Peyer's patch (tissue), 4 donors: ENCODE measurements around the gene AGBL4.

Experiments
- POLR2A ChIP-seq, 2 donors: fragments of 450-650 bp; IDR thresholded peaks; one replicate each; pipeline ENCODE4 v1.5.1; 2017; ENCODE audit warnings: antibody characterized with exemption in 2 of 2, mild to moderate bottlenecking in 2 of 2, moderate library complexity in 2 of 2
- TF ChIP-seq, protein P1 (sequence below), 6 experiments: fragments of 450-650 bp in 4 of 6; fragments of 200-600 bp in 2 of 6; sonication (generic) in 1 of 6; IDR thresholded peaks; one replicate each; pipeline ENCODE4 v1.5.1; 2017 to 2019; ENCODE audit warnings: antibody characterized with exemption in 6 of 6, mild to moderate bottlenecking in 3 of 6, moderate library complexity in 1 of 6

- no peak for TF ChIP-seq POLR2A (IDR thresholded peaks at IDR 0.05)
- TF ChIP-seq, protein P1, sequence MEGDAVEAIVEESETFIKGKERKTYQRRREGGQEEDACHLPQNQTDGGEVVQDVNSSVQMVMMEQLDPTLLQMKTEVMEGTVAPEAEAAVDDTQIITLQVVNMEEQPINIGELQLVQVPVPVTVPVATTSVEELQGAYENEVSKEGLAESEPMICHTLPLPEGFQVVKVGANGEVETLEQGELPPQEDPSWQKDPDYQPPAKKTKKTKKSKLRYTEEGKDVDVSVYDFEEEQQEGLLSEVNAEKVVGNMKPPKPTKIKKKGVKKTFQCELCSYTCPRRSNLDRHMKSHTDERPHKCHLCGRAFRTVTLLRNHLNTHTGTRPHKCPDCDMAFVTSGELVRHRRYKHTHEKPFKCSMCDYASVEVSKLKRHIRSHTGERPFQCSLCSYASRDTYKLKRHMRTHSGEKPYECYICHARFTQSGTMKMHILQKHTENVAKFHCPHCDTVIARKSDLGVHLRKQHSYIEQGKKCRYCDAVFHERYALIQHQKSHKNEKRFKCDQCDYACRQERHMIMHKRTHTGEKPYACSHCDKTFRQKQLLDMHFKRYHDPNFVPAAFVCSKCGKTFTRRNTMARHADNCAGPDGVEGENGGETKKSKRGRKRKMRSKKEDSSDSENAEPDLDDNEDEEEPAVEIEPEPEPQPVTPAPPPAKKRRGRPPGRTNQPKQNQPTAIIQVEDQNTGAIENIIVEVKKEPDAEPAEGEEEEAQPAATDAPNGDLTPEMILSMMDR (IDR thresholded peaks at IDR 0.05) = no peak
These were observed 1487.3 kb downstream of the AGBL4 start for GRCh38 chr1:48536477-48536876.
